Mucosa of stomach (tissue), 1 donor: ENCODE data around the gene CCDC33.
"Not testable (repeated sequence)": the region's sequence is repeated elsewhere in the genome, so short reads cannot be mapped to it uniquely, and the experiment has no call there.

Experiments
- H3K27me3 ChIP-seq: one replicate; pipeline ENCODE4 v1.7.0; 2013; ENCODE audit warnings: mild to moderate bottlenecking, low read length; ENCODE audit not compliant: control insufficient read depth, insufficient read depth
- H3K36me3 ChIP-seq: one replicate; pipeline ENCODE4 v1.7.0; 2013; ENCODE audit warnings: low read length; ENCODE audit not compliant: control insufficient read depth, insufficient read depth
- H3K4me1 ChIP-seq: one replicate; pipeline ENCODE4 v1.7.0; 2013; ENCODE audit warnings: mild to moderate bottlenecking, low read length; ENCODE audit not compliant: control insufficient read depth, insufficient read depth
- H3K4me3 ChIP-seq: one replicate; pipeline ENCODE4 v1.7.0; 2013; ENCODE audit warnings: low read length
- H3K9ac ChIP-seq: one replicate; pipeline ENCODE4 v1.7.0; 2013; ENCODE audit warnings: mild to moderate bottlenecking, low read length, moderate library complexity
- H3K9me3 ChIP-seq: one replicate; pipeline ENCODE4 v1.7.0; 2013; ENCODE audit warnings: mild to moderate bottlenecking, low read length, moderate library complexity; ENCODE audit not compliant: control insufficient read depth
- donor health status: Pancreatic carcinoma.

Gene CCDC33

GRCh38 chr15:74343797-74344127 is 107.6 kb downstream of the CCDC33 start:
- Histone ChIP-seq H3K36me3 (no peaks in the 10 kb centered on the region), H3K9ac (no peak overlapping the region), H3K4me3 (no peak overlapping the region), H3K4me1 (peaks cover 7% of the 10 kb centered on the region), H3K9me3 (no peaks in the 10 kb centered on the region), H3K27me3 (peaks cover 6% of the 10 kb centered on the region)

- Histone ChIP-seq H3K4me3 (no peak overlapping the region), H3K9ac (no peak overlapping the region), H3K27me3 (peaks cover 6% of the 10 kb centered on the region), H3K9me3 (no peaks in the 10 kb centered on the region), H3K4me1 (peaks cover 2% of the 10 kb centered on the region), H3K36me3 (no peaks in the 10 kb centered on the region)
Measured at GRCh38 chr15:74345051-74345450, 108.9 kb downstream of the CCDC33 start.

- Histone ChIP-seq H3K4me3 (no peak overlapping the region), H3K9ac (no peak overlapping the region), H3K4me1 (no peaks in the 10 kb centered on the region), H3K27me3 (peaks cover 6% of the 10 kb centered on the region), H3K9me3 (no peaks in the 10 kb centered on the region), H3K36me3 (no peaks in the 10 kb centered on the region)
Measured at GRCh38 chr15:74347757-74348250, 111.7 kb downstream of the CCDC33 start.

- Histone ChIP-seq H3K27me3 (peaks cover 6% of the 10 kb centered on the region), H3K4me1 (no peaks in the 10 kb centered on the region), H3K36me3 (no peaks in the 10 kb centered on the region), H3K9ac (no peak overlapping the region), H3K4me3 (no peak overlapping the region), H3K9me3 (no peaks in the 10 kb centered on the region)
Measured at GRCh38 chr15:74349241-74349778, 113.2 kb downstream of the CCDC33 start.

GRCh38 chr15:74350295-74351275 is 114.5 kb downstream of the CCDC33 start:
- H3K36me3 ChIP-seq: no peaks in the 10 kb centered on the region
- H3K27me3 ChIP-seq: peaks cover under 1% of the 10 kb centered on the region
- H3K4me3 ChIP-seq: no peak overlapping the region
- no peak overlapping the region for H3K9ac ChIP-seq
- no peaks in the 10 kb centered on the region for H3K4me1 ChIP-seq
- no peaks in the 10 kb centered on the region for H3K9me3 ChIP-seq

- Histone ChIP-seq H3K9ac (no peak overlapping the region), H3K9me3 (no peaks in the 10 kb centered on the region), H3K4me1 (no peaks in the 10 kb centered on the region), H3K36me3 (no peaks in the 10 kb centered on the region), H3K27me3 (no peaks in the 10 kb centered on the region), H3K4me3 (no peak overlapping the region)
Measured at GRCh38 chr15:74351670-74352069, 115.5 kb downstream of the CCDC33 start.

- no peaks in the 10 kb centered on the region for H3K9me3 ChIP-seq
- no peak overlapping the region for H3K9ac ChIP-seq
- no peaks in the 10 kb centered on the region for H3K36me3 ChIP-seq
- no peaks in the 10 kb centered on the region for H3K27me3 ChIP-seq
- no peaks in the 10 kb centered on the region for H3K4me1 ChIP-seq
- H3K4me3 ChIP-seq: no peak overlapping the region
Measured at GRCh38 chr15:74352393-74352910, 116.3 kb downstream of the CCDC33 start.

- not testable (repeated sequence) for H3K4me1 ChIP-seq, H3K9me3 ChIP-seq
Measured at GRCh38 chr15:74353992-74354391, 117.9 kb downstream of the CCDC33 start.

GRCh38 chr15:74356050-74356449 is 119.9 kb downstream of the CCDC33 start:
- not testable (repeated sequence) for H3K9me3 ChIP-seq, H3K4me3 ChIP-seq, H3K4me1 ChIP-seq, H3K36me3 ChIP-seq, H3K27me3 ChIP-seq, H3K9ac ChIP-seq

More at GRCh38 chr15:74353992-74354391, 117.9 kb downstream of the CCDC33 start:
- not testable (repeated sequence) for H3K27me3 ChIP-seq, H3K9ac ChIP-seq, H3K4me3 ChIP-seq, H3K36me3 ChIP-seq

GRCh38 chr15:74357514-74357913 is 121.4 kb downstream of the CCDC33 start:
- not testable (repeated sequence) for H3K4me1 ChIP-seq, H3K9me3 ChIP-seq, H3K4me3 ChIP-seq, H3K27me3 ChIP-seq, H3K36me3 ChIP-seq, H3K9ac ChIP-seq

- not testable (repeated sequence) for H3K4me3 ChIP-seq, H3K27me3 ChIP-seq, H3K9ac ChIP-seq, H3K36me3 ChIP-seq, H3K4me1 ChIP-seq, H3K9me3 ChIP-seq
Measured at GRCh38 chr15:74359376-74359775, 123.2 kb downstream of the CCDC33 start.

GRCh38 chr15:74360855-74361254 is 124.7 kb downstream of the CCDC33 start:
- not testable (repeated sequence) for H3K9ac ChIP-seq, H3K9me3 ChIP-seq, H3K4me1 ChIP-seq, H3K4me3 ChIP-seq, H3K36me3 ChIP-seq
- H3K27me3 ChIP-seq: peaks cover 16% of the 10 kb centered on the region
